Brain pericyte (primary cell): ENCODE results near the gene CTSA.

Experiments used
- DNase-seq: peaks from one replicate; pipeline ENCODE4 v3.0.0-alpha.2; 2012; ENCODE audit warnings: low read depth, low spot score

CTSA gene

DNA sequence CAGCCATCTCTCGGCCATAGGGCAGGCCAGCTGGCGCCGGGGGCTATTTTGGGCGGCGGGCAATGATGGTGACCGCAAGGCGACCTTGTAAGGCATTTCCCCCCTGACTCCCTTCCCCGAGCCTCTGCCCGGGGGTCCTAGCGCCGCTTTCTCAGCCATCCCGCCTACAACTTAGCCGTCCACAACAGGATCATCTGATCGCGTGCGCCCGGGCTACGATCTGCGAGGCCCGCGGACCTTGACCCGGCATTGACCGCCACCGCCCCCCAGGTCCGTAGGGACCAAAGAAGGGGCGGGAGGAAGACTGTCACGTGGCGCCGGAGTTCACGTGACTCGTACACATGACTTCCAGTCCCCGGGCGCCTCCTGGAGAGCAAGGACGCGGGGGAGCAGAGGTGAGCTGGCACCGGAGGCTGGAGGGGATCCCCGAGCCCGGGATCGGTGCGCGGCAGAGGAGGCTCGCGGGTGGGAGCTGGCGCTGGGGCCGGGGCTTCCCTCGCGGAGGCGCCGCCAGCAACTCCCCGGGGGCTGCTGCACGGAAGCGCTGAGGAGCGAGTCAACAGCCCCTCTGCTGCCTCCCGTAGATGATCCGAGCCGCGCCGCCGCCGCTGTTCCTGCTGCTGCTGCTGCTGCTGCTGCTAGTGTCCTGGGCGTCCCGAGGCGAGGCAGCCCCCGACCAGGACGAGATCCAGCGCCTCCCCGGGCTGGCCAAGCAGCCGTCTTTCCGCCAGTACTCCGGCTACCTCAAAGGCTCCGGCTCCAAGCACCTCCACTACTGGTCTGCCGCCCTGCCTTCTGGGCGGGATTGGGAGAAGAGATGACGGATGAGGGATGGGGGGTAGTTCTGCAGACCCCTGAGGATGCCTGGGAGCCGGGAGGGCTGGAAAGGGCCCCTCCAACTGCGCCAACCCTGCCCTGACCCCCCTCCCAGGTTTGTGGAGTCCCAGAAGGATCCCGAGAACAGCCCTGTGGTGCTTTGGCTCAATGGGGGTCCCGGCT lies at the start of gene CTSA, which contains the start of gene NEURL2:
CTSA (plus strand) TSS at position 351 of the 999 bp plus-strand sequence; CDS start at position 585, 234 bp downstream.
NEURL2 (minus strand) TSS at position 224 of the 999 bp plus-strand sequence; CDS start at position 7, 217 bp downstream.
- DNase-seq, result peak; percentile 72

DNA sequence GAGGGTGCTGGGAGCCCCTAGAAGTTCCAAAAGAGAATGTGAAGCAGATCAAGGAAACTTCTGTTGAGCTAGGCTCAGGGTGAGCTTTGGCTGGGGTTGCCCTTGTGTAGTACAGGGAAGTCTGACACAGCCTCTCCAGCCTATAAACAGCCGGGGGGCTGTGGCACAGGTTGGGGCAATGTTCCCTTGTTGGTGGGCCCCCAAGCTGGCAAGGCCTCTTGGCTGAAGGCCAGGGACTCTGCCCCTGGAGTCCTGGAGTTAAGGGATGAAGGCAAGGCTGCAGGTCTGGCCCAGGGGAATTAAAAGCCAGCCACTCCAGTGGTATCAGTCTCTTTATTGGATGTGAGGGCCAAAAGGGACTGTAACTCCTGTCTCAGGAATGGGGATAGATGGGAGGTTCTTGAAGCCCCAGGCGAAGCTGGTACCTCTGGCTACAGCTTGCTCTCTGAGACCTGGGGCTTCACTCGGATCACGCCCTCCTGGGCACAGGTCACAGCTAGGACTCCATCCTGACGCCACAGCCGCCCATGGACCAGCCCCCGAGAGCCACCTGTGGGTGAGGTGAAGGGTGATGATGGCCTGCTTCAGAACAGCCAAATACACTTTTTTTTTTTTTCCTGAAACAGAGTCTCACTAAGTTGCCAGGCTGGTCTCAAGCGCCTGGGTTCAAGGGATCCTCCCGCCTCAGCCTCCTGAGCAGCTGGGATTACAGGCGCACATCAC lies 49.6 kb upstream of the CTSA start:
- no peak for DNase-seq

DNA sequence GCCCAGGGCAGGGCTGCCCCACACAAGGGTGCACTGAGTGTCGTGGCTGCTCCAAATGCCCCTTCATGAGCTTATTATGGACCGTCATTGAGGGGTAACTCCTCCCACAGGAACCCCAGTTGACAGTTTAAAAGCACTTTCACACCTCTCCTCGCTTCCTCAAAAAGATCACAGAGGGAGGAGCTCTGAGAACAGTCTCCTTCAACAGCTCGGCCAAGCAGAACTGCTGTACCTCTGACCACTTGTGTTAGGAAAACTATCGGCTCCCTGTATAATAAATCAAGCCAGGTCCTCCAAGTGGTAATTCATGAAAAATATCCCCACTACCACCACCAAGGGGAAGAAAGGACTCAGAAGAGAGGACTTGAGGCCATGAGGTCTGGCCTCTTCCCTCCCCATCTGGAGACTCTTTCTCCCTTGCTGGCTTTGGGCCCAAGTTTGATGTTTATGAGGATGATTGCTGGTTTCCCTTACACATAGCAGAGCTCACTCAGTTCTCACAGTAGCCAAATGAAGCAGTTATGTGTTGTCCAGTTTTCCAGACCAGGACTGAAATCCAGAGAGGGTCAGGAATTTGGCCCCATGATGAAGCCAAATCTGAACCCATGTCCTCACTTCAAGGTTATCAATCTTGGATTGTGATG lies 48.8 kb upstream of the CTSA start:
- no peak for DNase-seq

DNA sequence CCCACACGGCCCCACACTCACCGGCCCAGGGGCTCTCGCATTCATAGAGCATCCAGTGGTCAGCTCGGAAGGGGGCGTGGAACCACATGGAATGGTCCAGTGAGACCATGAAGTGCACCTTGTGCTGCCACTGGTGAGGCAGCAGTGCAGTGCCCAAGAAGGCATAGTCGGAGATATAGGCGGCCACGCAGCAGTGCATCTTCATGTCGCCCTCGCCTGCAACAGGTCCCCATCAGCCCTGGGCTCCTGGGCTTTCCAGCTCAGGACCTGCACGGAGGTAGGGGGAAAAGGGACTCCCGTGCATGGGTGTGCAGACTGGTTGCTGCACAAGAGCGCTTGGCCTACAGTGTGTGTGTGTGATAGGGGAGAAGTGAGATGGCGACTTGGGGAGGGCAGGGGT lies 47.6 kb upstream of the CTSA start:
- no peak for DNase-seq

DNA sequence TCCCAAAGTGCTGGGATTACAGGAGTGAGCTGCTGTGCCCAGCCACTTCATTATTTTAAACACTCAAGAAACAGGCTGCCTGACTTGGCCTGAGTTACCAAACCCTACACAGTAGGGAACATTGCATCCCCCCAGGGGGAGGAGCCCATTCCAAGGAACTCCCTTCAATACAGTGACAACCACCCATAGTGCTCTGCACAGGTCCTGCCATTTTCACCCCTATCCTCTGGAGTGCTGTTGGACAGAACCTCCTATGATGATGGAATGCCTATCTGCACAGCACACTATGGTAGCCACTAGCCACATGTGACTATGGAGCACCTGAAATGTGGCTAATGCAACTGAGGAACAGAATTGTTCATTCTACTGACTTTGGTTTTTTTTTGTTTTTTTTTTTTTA lies 45.7 kb upstream of the CTSA start:
- no peak for DNase-seq

DNA sequence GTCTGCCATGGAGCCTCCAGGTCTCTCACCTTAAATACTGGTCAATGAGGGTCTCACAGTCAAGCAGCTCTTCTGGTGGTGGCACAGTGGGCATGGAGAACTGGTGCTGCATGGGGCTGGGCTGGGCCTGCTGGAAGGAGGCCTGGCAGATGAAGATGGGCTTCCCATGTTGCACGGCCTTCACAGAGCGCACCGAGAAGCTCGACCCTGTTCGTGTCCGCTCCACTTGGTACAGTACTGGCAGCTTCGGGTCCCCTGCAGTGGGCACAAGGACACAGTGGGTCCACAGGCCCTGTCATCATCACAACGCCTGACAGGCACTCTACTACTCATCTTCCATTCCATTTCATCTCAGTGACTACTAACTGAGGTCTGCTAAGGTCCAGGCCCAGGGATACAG lies 42.7 kb upstream of the CTSA start:
- DNase-seq, result no peak

DNA sequence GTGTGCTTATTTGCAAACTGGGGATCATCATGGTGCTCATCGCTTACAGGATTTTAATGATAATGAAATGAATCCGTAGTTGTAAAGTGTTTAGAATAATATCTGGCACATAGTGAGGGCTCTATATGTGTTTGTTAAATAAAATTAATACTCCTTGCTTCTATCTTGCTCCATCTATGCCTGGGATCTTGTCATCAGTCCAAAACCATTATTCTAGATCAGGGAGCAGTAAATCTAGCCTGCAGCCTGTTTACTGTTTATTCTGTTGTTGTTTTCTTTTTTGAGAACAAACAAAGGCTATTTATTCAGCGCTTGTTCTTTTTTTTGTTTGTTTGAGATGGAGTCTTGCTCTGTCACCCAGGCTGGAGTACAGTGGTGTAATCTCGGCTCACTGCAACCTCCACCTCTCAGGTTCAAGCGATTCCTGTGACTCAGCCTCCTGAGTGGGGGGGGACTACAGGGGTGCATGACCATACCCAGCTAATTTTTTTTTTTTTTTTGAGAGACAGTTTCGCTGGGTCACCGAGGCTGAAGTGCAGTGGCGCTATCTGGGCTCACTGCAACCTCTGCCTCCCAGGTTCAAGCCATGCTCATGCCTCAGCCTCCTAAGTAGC lies 42.1 kb upstream of the CTSA start:
- no peak for DNase-seq

DNA sequence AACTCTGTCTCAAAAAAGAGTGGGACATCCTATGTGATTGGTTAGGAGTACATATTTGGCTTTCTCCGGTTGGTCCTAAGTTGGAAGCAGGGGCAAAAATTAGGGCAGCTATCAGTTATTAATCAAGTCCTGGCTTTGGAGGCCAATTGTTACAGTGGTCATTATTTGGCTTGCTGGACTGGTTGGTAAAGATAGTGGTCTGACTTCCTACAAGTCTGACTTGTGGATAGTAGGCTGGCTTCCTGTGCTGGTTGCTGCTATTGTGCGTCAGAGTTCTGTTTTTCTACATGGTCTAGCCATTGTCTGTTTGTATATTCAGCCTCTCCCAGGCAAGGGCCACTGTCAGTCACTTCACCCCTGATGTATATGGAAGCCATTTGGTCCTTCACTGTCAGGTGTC lies 40.9 kb upstream of the CTSA start:
- no peak for DNase-seq

DNA sequence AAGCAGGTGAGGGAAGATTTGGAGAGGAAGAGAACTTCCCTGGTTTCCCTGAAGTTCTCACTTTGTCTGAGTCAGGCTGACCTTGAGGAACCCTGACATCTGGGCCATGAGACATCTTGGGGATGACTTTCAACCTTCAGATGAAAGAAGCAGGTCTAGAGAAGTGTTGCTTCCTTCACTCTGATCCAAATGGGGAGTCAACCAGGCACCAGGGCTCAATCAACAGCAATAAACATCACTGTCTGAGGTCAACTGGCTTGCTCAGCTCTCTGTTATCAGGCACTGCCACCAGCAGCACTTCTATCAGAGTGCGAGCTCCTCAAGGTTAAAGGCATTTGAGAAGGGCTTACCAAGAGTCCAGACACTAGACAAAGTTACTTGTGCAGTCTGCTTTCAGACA lies 40.2 kb upstream of the CTSA start:
- DNase-seq, result no peak

DNA sequence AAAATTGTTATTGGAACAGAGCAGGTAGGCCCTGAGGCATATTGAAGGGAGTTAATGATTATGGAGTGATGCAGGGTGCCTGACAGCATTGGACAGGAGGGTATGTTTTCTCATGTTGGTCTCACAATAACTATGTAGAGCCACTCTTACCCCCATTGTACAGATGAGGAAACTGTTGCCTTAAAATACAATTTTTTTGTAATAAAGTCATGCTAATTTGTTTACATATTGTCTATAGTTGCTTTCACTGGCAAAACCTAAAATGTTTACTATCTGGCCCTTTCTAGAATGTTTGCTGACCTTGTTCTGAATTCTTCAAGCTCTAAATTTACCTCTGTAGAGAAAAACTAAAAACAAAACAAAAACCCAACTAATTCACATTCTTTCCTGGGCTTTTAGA lies 39.6 kb upstream of the CTSA start:
- DNase-seq, result no peak

DNA sequence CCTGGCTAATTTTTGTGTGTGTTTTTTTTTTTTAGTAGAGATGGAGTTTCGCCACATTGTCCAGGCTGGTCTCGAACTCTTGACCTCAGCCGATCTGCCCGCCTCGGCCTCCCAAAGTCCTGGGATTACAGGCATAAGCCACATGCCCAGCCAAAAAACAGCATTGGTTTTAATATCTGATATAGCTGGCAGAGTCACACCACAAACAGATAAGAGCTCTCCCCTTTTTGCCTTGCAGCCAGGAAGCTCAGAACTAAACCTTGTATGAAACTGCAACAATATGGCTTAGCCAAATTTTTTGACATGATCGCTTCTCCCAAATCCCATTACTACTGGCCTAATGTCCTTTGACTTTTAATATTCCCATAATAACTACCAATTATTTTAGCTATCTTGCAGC lies 38.8 kb upstream of the CTSA start:
- DNase-seq, result no peak

DNA sequence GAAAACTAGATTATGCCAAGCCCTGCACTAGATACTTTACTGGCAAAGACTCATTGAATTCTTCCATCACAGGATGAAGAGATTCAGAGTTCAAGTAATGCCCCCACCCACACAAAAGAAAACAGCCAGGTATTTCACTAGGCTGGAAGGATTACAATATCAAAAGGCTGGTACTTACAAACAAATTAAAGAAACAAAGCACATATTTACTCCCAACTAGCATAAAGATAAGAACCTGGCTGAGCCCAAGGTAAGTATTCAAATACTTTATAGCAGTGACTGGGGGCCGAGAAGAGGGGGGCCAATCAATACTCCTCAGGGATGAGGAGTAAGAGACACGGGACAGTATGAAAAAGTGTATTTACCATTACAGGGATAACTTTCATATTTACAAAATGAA lies 37.7 kb upstream of the CTSA start:
- DNase-seq, result no peak

DNA sequence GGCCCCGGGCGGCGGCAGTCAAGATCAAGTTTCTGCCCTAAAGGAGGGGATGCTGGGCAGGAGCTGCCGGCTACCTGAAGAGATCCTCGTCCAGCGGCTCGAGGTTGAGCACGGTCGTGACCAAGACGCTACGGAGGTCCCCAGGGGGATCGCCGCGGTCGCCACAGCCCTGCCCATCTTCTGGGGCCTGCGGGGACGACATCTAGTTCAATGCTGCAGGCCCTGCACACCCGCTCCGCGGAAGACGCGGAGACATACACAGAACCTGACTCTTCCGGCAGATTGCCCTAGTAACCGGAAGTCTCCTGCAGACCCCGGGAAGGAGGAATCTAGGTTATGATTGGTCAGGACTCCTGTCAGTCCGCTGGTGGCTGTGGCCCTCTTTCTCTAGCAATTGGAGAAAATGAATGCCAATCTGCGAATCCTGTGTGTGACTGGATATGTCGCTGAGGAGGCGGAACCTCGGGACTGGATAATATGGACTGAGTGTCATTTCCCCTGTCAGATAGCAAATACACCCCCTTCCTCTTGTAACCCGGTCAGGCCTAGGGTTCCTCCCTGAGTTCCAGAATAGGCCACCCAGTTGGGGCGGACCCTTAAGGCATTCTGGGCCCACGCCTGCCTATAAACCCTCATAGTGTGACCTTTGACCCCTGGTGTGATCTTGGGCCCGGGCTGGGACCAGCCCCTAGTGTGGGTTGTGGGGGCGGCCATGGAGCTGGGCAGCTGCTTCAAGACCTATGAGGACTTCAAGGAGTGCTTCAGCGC lies 33.8 kb upstream of the CTSA start, which contains the start of the genes ACOT8 and ZSWIM3:
ACOT8 (minus strand) TSS at position 279 of the 768 bp plus-strand sequence; CDS start at position 202, 77 bp downstream.
ZSWIM3 (plus strand) TSS at position 501 of the 768 bp plus-strand sequence; CDS start at position 713, 212 bp downstream.
- DNase-seq, result peak; percentile 98

DNA sequence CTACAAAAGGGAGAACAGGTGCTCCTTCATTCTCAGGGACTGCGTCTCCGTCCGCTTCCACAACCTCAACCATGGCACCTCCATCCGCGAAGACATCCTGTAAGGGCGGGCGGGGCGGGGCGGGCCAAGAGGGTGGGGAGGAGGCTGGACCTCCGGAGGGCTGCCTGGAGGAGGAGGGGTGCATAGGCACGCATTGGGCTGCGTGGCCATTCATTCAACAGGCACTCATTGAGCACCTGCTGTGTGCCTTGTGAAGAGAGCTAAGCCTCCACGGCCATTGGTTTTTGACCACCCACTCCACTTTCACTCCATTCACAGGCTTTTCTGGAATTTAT lies 33.3 kb upstream of the CTSA start:
- no peak for DNase-seq

DNA sequence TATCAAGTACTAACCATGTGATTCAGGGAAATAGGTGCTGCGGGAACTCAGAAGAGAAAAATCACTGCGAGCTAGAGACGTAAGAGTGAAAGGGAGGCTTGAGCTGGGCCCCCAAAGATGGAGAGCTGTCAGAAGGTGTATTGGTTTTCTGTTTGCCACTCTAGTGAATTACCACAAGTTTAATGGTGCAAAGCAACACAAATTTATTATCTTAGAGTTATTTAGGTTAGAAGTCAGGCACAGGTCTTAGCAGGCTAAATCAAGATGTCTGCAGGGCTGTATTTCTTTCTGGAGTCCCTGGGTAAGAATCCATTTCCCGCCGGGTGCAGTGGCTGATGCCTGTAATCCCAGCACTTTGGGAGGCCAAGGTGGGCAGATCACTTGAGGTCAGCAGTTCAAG lies 31.2 kb upstream of the CTSA start:
- DNase-seq, result no peak

DNA sequence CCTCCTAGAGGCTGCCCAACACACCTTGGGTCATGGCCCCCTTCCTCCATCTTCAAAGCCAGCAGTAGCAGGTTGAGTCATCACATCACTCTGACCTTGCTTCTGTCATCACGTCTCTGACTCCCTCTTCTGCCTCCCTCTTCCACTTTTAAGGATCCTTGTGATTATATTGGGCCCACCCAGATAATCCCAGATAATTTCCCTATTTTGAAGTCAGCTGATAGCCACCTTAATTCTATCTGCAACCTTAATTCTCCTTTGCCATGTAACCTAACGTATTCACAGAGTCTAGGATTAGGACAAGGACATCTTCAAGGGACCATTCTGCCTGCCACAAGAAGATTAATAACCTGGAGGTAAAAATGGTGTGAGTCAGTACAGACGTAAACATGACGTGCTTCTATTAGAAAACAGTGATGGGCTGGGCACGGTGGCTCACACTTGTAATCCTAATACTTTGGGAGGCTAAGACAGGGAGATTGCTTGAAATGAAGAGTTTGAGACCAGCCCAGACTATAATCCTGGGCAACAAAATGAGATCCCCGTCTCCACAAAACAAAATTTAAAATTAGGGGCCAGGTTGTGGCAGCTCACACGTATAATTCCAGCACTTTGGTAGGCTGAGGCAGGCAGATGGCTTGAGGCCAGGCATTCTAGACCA lies 30.4 kb upstream of the CTSA start:
- no peak for DNase-seq

DNA sequence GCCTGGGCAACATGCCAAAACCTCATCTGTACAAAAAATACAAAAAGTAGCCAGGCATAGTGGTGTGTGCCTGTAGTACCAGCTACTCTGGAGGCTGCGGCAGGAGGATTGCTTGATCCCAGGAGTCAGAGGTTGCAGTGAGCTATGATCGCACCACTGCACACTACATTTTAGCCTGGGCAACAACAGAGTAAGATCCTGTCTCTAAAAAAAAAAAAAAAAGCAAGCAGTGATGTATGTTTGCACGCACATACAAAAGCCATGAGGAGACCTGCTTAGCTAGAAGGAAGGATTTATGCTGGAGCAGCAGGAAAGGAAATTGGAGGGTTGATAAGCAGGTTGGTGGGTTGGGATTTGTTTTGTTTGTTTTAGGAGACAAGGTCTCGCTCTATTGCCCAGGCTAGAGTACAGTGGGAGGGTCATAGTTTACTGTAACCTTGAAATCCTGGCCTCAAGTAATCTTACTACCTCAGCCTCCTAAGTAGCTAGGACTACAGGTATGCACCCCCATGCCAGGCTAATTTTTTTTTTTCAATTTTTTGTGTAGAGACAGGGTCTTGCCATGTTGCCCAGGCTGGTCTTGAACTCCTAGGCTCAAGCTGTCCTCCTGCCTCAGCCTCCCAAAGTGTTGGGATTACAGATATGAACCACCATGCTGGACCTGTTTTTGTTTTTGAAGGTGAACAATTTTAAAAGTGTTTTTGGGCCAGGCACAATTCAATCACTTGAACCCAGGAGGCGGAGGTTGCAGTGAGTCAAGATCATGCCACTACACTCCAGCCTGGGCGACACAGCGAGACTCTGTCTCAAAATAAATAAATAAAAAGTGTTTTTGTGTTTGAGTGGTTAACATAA lies 29.7 kb upstream of the CTSA start:
- DNase-seq, result no peak

DNA sequence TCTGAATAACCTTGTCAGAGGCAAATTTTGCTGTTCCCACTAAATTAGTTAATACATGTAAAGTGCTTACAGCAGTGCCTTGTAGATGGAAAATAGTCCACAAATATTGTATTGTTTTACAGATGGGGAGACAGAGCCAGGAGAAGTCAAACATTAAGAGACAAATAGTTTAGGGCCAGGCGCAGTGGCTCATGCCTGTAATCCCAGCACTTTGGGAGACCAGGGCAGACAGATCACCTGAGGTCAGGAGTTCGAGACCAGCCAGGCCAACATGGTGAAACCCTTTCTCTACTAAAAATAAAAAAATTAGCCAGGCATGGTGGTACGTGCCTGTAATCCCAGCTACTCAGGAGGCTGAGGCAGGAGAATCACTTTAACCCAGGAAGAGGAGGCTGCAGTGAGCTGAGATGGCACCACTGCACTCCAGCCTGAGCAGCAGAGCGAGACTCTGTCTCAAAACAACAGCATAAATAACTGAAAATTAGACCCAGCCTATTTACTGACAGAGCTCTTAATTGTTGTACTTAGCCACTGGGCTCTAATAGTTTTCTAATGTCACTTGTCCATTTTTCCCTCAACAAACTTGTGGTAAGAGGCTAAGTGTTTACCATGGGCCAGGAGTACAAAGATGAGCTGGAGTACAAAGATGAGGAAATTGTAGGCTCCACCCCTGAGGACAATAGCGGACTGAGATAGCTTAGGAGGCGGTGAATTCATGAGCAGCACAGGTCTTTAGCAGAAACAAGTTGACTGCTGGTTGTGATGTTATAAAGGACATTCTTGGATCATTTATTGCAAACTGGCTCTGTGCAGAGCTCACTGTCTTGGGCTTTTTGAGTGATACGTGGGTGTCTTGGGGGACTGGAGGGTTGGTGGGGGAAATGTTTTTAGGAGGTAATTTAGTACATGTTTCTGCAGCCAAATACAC lies 27.3 kb upstream of the CTSA start:
- DNase-seq, result no peak
